Esophagus squamous epithelium (tissue), 4 donors: ENCODE results near the gene DYNC1I2.

ENCODE experiments used
- CTCF ChIP-seq, 6 experiments: fragments of 450-650 bp in 4 of 6; fragments of 200-600 bp in 2 of 6; sonication (generic) in 2 of 6; IDR thresholded peaks; one replicate each; pipeline ENCODE4 v1.5.1; 2016 to 2019; ENCODE audit warnings: antibody characterized with exemption in 6 of 6, mild to moderate bottlenecking in 4 of 6, moderate library complexity in 4 of 6
- POLR2A ChIP-seq, 4 donors: fragments of 450-650 bp; IDR thresholded peaks; one replicate each; pipeline ENCODE4 v1.6.1; 2017; ENCODE audit warnings: antibody characterized with exemption in 4 of 4, mild to moderate bottlenecking in 4 of 4, moderate library complexity in 3 of 4

GRCh38 chr2:171788316-171788993 is 101.2 kb downstream of the DYNC1I2 start:
- TF ChIP-seq CTCF (IDR thresholded peaks at IDR 0.05), result no peak
- TF ChIP-seq POLR2A (IDR thresholded peaks at IDR 0.05), result no peak
